PFSK-1 (cell line): Measurements from ENCODE around the gene SLC12A4.

ENCODE experiments used
- FOXP2 ChIP-seq: optimal IDR thresholded peaks from 2 replicates; pipeline ENCODE3; 2011; ENCODE audit warnings: borderline replicate concordance, control low read depth, inconsistent platforms; ENCODE audit not compliant: insufficient read depth; ENCODE audit errors: extremely low read length, extremely low read depth
- POLR2AphosphoS5 ChIP-seq: IDR thresholded peaks from 2 replicates; pipeline ENCODE4 v1.6.1; 2012; ENCODE audit warnings: low read depth, mild to moderate bottlenecking, control low read depth, low read length, moderate library complexity
- TF ChIP-seq, protein P1 (sequence below), 2 experiments: IDR thresholded peaks; 2 replicates each; pipeline versions ENCODE4 v1.6.1 to v1.8.0; 2011 to 2012; ENCODE audit warnings: low read depth in 2 of 2, low read length in 2 of 2, control low read depth in 1 of 2, inconsistent platforms in 1 of 2, mild to moderate bottlenecking in 1 of 2, moderate library complexity in 1 of 2; ENCODE audit not compliant: insufficient read depth in 1 of 2

DNA sequence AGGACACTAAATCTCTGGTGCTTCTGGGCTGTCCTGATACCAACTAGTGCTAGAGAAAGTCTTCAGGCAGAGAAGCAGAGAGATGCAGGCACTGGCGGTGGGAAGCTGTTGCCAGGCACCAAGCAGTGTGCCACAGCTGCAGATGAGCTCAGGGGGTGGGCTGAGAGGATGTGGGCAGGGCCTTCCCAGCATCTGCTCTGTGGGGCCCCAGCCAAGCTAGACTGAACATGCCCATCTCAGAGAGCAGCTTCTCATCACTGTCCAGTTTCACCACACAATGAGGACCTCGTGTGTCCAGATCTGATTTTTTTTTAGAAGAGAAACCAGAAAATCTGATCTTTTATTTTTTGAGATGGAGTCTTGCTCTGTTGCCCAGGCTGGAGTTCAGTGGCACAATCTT, 58.3 kb downstream of the SLC12A4 start:
- TF ChIP-seq POLR2AphosphoS5 (no peak), FOXP2 (no peak)
- TF ChIP-seq, protein P1, sequence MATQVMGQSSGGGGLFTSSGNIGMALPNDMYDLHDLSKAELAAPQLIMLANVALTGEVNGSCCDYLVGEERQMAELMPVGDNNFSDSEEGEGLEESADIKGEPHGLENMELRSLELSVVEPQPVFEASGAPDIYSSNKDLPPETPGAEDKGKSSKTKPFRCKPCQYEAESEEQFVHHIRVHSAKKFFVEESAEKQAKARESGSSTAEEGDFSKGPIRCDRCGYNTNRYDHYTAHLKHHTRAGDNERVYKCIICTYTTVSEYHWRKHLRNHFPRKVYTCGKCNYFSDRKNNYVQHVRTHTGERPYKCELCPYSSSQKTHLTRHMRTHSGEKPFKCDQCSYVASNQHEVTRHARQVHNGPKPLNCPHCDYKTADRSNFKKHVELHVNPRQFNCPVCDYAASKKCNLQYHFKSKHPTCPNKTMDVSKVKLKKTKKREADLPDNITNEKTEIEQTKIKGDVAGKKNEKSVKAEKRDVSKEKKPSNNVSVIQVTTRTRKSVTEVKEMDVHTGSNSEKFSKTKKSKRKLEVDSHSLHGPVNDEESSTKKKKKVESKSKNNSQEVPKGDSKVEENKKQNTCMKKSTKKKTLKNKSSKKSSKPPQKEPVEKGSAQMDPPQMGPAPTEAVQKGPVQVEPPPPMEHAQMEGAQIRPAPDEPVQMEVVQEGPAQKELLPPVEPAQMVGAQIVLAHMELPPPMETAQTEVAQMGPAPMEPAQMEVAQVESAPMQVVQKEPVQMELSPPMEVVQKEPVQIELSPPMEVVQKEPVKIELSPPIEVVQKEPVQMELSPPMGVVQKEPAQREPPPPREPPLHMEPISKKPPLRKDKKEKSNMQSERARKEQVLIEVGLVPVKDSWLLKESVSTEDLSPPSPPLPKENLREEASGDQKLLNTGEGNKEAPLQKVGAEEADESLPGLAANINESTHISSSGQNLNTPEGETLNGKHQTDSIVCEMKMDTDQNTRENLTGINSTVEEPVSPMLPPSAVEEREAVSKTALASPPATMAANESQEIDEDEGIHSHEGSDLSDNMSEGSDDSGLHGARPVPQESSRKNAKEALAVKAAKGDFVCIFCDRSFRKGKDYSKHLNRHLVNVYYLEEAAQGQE (IDR thresholded peaks at IDR 0.05; ENCODE audit: insufficient read depth in 1 of 2, low read depth in 2 of 2, low read length in 2 of 2), result no peak
